Inflammatory macrophage (primary cell): ENCODE data around the gene ZNF136.
A peak's percentile ranks its signal among the peaks of the same experiment; 100 is the strongest.

Source experiments
- DNase-seq, 2 donors: peaks; one replicate each; pipeline ENCODE4 v3.0.0-alpha.2; 2020 to 2022

Gene ZNF136

DNA sequence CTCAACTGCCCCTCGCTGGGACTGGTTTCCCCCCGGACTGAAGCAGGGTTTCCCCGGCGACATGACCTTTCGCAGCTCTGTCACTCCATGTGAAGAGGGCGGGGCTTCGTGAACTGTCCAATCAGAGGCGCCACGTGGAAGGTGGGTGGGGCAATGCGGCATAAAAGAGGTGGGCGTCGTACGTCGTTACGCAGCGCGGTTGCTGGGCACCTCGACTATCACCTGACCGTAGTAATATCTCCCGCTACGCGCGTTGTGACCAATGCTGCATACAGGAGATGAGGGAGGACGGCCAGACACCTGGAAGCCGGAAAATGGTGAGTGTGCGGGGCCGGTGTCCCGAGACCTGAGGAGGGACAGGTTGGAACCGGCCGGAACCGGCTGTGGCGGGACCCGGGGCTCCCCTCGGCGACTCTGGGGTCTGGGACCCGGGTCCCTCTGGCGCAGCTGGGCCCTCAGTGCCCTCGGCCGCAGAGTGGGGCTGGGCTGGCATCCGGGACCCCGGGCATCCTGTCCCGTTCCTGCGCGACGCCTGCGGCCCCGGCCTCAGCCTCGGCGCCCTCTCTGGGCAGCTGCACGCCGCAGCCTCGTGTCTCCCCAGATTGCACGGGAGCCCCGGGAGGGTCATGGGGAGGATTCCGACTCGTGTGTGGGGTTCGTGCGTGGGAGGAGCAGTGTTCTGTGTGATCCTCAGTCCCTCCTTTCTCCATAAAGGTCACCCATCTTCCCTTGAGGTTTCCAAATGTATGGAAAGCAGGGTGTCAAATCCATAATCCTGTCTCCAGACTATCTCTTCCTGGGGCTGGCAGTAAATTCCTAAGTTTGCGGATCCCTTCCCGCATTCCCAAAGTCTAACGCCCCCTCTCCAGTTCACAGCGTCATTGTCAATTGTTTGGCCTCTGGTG lies 32.2 kb downstream of the ZNF136 start:
- no peak for DNase-seq

GRCh38 chr19:12198136-12198535 lies 35.2 kb downstream of the ZNF136 start:
- DNase-seq: no peak

DNA sequence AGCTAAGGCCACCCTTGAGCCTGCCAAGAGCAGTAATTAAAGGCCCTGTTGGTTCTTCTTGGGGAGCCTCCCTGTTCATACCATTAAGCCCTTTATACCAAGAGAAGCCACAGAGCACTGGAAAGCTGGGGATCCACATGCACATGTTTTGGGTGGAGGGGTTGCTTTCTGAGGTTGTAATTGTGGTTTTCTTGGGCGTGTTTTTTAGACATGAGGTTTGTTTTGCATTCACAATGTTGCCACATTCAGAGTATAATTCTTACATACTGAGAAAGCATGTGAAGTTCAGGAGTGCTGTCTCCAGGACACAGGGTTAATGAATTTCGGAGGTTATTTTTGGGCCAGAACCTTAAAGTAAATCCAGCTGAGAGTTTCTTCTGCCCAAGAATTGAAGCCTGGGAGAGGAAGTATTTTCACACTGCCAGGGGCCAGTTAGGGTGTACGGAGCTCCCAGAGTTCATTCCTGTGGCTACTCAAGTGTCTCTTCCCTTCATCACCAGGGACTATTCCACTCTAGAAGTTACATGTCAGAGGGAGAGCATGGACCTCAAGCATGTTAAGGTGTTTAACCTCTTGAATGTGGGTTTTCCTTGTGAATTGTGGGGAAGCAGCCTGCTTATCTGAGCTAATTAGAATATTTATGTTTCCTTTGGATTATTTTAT lies 37.0 kb downstream of the ZNF136 start:
- DNase-seq: no peak

GRCh38 chr19:12202250-12202649 lies 39.4 kb downstream of the ZNF136 start:
- peak; percentile 7 to 37 for DNase-seq

DNA sequence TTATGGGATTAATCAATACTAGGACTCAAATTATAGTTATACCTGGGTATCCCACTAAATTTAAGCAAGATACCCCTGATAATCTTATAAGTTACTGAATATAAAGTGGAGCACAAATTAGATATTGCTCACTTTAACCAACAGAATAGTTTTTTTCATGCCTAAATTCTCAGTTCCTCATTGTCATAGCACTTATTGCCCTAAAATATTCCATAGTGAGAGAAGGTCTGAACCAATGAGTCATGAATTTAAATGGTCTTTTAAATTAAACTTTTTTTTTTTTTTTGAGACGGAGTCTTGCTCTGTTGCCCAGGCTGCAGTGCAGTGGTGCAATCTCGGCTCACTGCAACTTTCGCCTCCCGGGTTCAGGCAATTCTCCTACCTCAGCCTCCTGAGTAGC lies 42.4 kb downstream of the ZNF136 start:
- DNase-seq: no peak

- no peak for DNase-seq
Measured at GRCh38 chr19:12208221-12208620, 45.3 kb downstream of the ZNF136 start.

DNA sequence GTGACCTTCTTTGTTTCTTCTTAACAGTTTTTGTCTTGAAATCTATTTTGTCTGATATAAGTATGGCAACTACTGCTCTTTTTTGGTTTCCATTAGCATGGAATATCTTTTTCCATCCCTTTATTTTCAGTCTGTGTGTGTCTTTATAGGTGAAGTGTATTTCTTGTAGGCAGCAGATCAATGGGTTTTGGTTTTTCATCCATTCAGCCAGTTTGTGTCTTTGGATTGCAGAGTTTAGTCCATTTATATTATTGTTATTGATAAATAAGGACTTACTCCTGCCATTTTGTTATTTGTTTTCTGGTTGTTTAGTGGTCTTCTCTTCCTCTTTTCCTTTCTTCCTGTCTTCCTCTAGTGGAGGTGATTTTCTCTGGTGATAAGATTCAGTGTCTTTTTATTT lies 54.4 kb downstream of the ZNF136 start:
- no peak for DNase-seq

DNA sequence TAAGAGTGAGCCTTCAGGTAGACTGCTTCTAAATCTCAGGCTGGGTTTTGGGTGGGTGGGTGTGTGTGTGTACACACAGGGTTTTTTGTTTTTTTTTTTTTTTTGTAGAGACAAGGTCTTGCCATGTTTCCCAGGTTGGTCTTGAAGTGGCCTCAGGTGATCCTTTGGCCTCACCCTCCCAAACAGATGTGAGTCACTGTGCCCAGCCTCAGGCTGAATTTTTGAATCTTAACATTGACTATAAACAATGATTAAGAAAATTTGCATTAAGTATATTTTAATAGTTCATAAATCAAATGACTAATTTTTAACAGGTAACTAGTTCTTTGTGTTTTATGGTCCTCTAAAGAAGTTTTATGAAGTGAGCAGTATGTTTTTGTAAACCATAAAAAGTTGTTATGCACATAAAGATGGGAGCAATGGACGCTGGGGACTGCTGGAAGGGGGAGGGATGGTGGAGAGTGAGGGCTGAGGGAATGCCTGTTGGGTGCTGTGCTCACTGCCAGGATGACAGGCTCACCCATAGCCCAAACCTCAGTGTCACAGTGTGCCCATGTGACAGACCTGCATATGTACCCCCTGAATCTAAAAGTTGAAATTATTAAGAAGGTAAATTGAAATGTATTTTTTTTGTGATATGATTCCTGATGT lies 60.2 kb downstream of the ZNF136 start:
- no peak for DNase-seq

GRCh38 chr19:12224676-12225075 lies 61.8 kb downstream of the ZNF136 start:
- DNase-seq: no peak

GRCh38 chr19:12229990-12230389 lies 67.1 kb downstream of the ZNF136 start:
- DNase-seq: no peak

DNA sequence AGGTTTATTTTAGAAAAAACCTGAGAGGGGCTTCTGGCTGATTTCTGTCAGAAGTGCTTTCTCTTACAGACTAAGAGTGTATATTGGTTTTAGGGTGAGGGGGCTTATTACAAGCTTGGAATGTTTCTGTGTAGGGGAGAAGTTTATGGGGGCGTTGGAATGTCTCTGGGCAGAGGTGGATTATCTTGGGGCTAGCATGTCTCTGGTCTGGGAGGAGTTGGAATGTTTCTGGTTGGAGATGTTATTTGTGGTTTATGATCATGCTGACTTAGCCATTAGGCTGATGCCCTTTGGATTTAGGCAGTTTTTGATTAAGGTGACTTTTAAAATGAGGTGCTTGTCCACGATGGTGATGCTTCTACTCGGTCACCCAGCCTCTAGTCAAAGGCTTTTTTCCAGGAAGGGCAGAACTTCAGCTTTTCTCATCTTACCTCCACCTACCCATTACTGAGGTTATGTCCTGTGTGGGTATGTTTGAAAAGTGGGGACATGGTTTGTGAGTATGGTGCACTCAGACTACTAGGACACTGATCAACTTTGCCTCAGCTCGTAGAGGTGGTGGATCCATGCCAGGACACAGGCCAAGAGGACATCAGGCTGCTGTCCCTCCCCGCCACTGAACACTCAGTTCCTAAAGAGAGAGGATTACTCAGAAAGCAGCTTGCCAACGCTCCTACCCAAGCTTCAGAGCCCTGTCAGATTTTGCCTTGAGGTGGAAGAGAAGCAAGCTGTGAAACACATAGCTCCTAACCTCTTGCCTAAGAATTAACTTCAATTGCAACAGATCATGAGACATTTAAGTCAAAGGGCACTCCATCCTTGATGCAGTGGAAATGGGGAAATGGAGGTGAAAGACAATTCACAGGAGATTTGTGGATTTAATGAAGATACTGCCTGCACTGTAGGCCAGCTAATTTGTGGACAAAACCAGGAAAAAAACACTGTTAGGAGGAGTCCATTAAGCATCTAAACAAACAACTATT lies 68.1 kb downstream of the ZNF136 start:
- peak; percentile 1 to 8 for DNase-seq

DNA sequence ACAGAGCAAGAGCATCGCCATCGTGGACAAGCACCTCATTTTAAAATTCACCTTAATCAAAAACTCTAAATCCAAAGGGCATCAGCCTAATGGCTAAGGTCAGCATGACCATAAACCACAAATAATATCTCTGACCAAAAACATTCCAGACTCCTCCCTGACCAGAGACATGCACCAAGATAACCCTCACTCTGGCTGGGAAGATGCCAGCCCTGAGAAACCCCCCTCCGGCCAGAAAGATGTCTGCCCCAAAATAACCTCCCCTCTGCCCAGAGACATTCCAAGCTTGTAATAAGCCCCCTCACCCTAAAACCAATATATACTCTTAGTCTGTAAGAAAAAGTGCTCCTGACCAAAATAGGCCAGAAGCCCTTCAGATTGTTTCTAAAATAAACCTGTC lies 70.1 kb downstream of the ZNF136 start:
- no peak for DNase-seq

- DNase-seq: no peak
Measured at GRCh38 chr19:12237143-12237839, 74.4 kb downstream of the ZNF136 start.
